Measurements from ENCODE around the gene KIF5C.

KIF5C gene

GRCh38 chr2:148957023-148957422, 82.0 kb downstream of the KIF5C start:
- Histone ChIP-seq H3K4me1 (ENCODE audit: insufficient read depth, insufficient read length) (no peaks in the 10 kb centered on the region), H3K36me3 (ENCODE audit: insufficient read depth, insufficient read length, low read length) (peaks cover 21% of the 10 kb centered on the region), H3K9me3 (ENCODE audit: insufficient read depth, low read length) (no peaks in the 10 kb centered on the region), H3K9ac (ENCODE audit: insufficient read length, low read depth) (no peak overlapping the region), H3K27me3 (ENCODE audit: insufficient read depth, insufficient read length) (no peaks in the 10 kb centered on the region), H3K4me3 (ENCODE audit: insufficient read length, low read depth) (no peak overlapping the region)
- DNase-seq (ENCODE audit: low read depth, low spot score): no peak
- no peak for TF ChIP-seq SUZ12 (IDR thresholded peaks at IDR 0.05; ENCODE audit: extremely low read depth, insufficient read depth, insufficient read length)
- no peak for TF ChIP-seq ZNF274 (IDR thresholded peaks at IDR 0.05; ENCODE audit: low read depth, low read length)
- TF ChIP-seq YY1 (IDR thresholded peaks at IDR 0.05; ENCODE audit: insufficient read depth, insufficient read length): no peak

- H3K27me3 ChIP-seq (ENCODE audit: insufficient read depth, insufficient read length): no peaks in the 10 kb centered on the region
- peaks cover 23% of the 10 kb centered on the region for H3K36me3 ChIP-seq (ENCODE audit: insufficient read depth, insufficient read length, low read length)
- H3K4me1 ChIP-seq (ENCODE audit: insufficient read depth, insufficient read length): no peaks in the 10 kb centered on the region
- TF ChIP-seq ZNF274 (IDR thresholded peaks at IDR 0.05; ENCODE audit: low read depth, low read length) (no peak), YY1 (IDR thresholded peaks at IDR 0.05; ENCODE audit: insufficient read depth, insufficient read length) (no peak), SUZ12 (IDR thresholded peaks at IDR 0.05; ENCODE audit: extremely low read depth, insufficient read depth, insufficient read length) (no peak)
- H3K9me3 ChIP-seq (ENCODE audit: insufficient read depth, low read length): no peaks in the 10 kb centered on the region
- H3K4me3 ChIP-seq (ENCODE audit: insufficient read length, low read depth): no peak overlapping the region
- no peak overlapping the region for H3K9ac ChIP-seq (ENCODE audit: insufficient read length, low read depth)
- DNase-seq (ENCODE audit: low read depth, low spot score): no peak
Observed at GRCh38 chr2:148959745-148960144, 84.7 kb downstream of the KIF5C start.

GRCh38 chr2:148960483-148960882, 85.5 kb downstream of the KIF5C start:
- TF ChIP-seq YY1 (IDR thresholded peaks at IDR 0.05; ENCODE audit: insufficient read depth, insufficient read length): no peak
- TF ChIP-seq ZNF274 (IDR thresholded peaks at IDR 0.05; ENCODE audit: low read depth, low read length): no peak
- no peak for TF ChIP-seq SUZ12 (IDR thresholded peaks at IDR 0.05; ENCODE audit: extremely low read depth, insufficient read depth, insufficient read length)
- Histone ChIP-seq H3K9ac (ENCODE audit: insufficient read length, low read depth) (no peak overlapping the region), H3K27me3 (ENCODE audit: insufficient read depth, insufficient read length) (no peaks in the 10 kb centered on the region), H3K4me3 (ENCODE audit: insufficient read length, low read depth) (no peak overlapping the region), H3K9me3 (ENCODE audit: insufficient read depth, low read length) (no peaks in the 10 kb centered on the region), H3K4me1 (ENCODE audit: insufficient read depth, insufficient read length) (no peaks in the 10 kb centered on the region), H3K36me3 (ENCODE audit: insufficient read depth, insufficient read length, low read length) (peaks cover 23% of the 10 kb centered on the region)
- no peak for DNase-seq (ENCODE audit: low read depth, low spot score)

GRCh38 chr2:148963461-148963860, 88.4 kb downstream of the KIF5C start:
- no peaks in the 10 kb centered on the region for H3K9me3 ChIP-seq (ENCODE audit: insufficient read depth, low read length)
- H3K27me3 ChIP-seq (ENCODE audit: insufficient read depth, insufficient read length): no peaks in the 10 kb centered on the region
- TF ChIP-seq ZNF274 (IDR thresholded peaks at IDR 0.05; ENCODE audit: low read depth, low read length): no peak
- TF ChIP-seq SUZ12 (IDR thresholded peaks at IDR 0.05; ENCODE audit: extremely low read depth, insufficient read depth, insufficient read length): no peak
- no peaks in the 10 kb centered on the region for H3K4me1 ChIP-seq (ENCODE audit: insufficient read depth, insufficient read length)
- H3K9ac ChIP-seq (ENCODE audit: insufficient read length, low read depth): no peak overlapping the region
- no peak overlapping the region for H3K4me3 ChIP-seq (ENCODE audit: insufficient read length, low read depth)
- peaks cover 27% of the 10 kb centered on the region for H3K36me3 ChIP-seq (ENCODE audit: insufficient read depth, insufficient read length, low read length)
- no peak for DNase-seq (ENCODE audit: low read depth, low spot score)

- Histone ChIP-seq H3K9ac (ENCODE audit: insufficient read length, low read depth) (no peak overlapping the region), H3K27me3 (ENCODE audit: insufficient read depth, insufficient read length) (no peaks in the 10 kb centered on the region), H3K36me3 (ENCODE audit: insufficient read depth, insufficient read length, low read length) (peaks cover 30% of the 10 kb centered on the region), H3K4me3 (ENCODE audit: insufficient read length, low read depth) (no peak overlapping the region), H3K9me3 (ENCODE audit: insufficient read depth, low read length) (no peaks in the 10 kb centered on the region), H3K4me1 (ENCODE audit: insufficient read depth, insufficient read length) (no peaks in the 10 kb centered on the region)
- no peak for DNase-seq (ENCODE audit: low read depth, low spot score)
- TF ChIP-seq SUZ12 (IDR thresholded peaks at IDR 0.05; ENCODE audit: extremely low read depth, insufficient read depth, insufficient read length) (no peak), YY1 (IDR thresholded peaks at IDR 0.05; ENCODE audit: insufficient read depth, insufficient read length) (no peak), ZNF274 (IDR thresholded peaks at IDR 0.05; ENCODE audit: low read depth, low read length) (no peak)
Observed at GRCh38 chr2:148965623-148966437, 90.8 kb downstream of the KIF5C start.

- Histone ChIP-seq H3K36me3 (ENCODE audit: insufficient read depth, insufficient read length, low read length) (peaks cover 29% of the 10 kb centered on the region), H3K9me3 (ENCODE audit: insufficient read depth, low read length) (no peaks in the 10 kb centered on the region), H3K4me1 (ENCODE audit: insufficient read depth, insufficient read length) (no peaks in the 10 kb centered on the region), H3K9ac (ENCODE audit: insufficient read length, low read depth) (no peak overlapping the region), H3K4me3 (ENCODE audit: insufficient read length, low read depth) (no peak overlapping the region), H3K27me3 (ENCODE audit: insufficient read depth, insufficient read length) (no peaks in the 10 kb centered on the region)
- no peak for DNase-seq (ENCODE audit: low read depth, low spot score)
- TF ChIP-seq SUZ12 (IDR thresholded peaks at IDR 0.05; ENCODE audit: extremely low read depth, insufficient read depth, insufficient read length): no peak
- TF ChIP-seq YY1 (IDR thresholded peaks at IDR 0.05; ENCODE audit: insufficient read depth, insufficient read length): no peak
- TF ChIP-seq ZNF274 (IDR thresholded peaks at IDR 0.05; ENCODE audit: low read depth, low read length): no peak
Observed at GRCh38 chr2:148966438-148966758, 91.4 kb downstream of the KIF5C start.

- no peaks in the 10 kb centered on the region for H3K9me3 ChIP-seq (ENCODE audit: insufficient read depth, low read length)
- TF ChIP-seq YY1 (IDR thresholded peaks at IDR 0.05; ENCODE audit: insufficient read depth, insufficient read length): no peak
- no peak for TF ChIP-seq SUZ12 (IDR thresholded peaks at IDR 0.05; ENCODE audit: extremely low read depth, insufficient read depth, insufficient read length)
- no peak for TF ChIP-seq ZNF274 (IDR thresholded peaks at IDR 0.05; ENCODE audit: low read depth, low read length)
- H3K27me3 ChIP-seq (ENCODE audit: insufficient read depth, insufficient read length): no peaks in the 10 kb centered on the region
- no peak overlapping the region for H3K4me3 ChIP-seq (ENCODE audit: insufficient read length, low read depth)
- peaks cover 29% of the 10 kb centered on the region for H3K36me3 ChIP-seq (ENCODE audit: insufficient read depth, insufficient read length, low read length)
- H3K9ac ChIP-seq (ENCODE audit: insufficient read length, low read depth): no peak overlapping the region
- no peaks in the 10 kb centered on the region for H3K4me1 ChIP-seq (ENCODE audit: insufficient read depth, insufficient read length)
- no peak for DNase-seq (ENCODE audit: low read depth, low spot score)
Observed at GRCh38 chr2:148967056-148967455, 92.0 kb downstream of the KIF5C start.

Data from NT2/D1 (cell line).